Stimulated activated CD4-positive, alpha-beta T cell treated with anti-CD3 and anti-CD28 coated beads, Interleukin-12 subunit alpha, Interleukin-12 subunit beta, amount 100 ng/mL, for 4 hours (primary cell): ENCODE results near the gene TEX101.
"Not testable (repeated sequence)": the region's sequence is repeated elsewhere in the genome, so short reads cannot be mapped to it uniquely, and the experiment has no call there.

Experiments used
- DNase-seq: peaks from one replicate; pipeline ENCODE4 v3.0.0-alpha.2; 2020

Gene TEX101

DNA sequence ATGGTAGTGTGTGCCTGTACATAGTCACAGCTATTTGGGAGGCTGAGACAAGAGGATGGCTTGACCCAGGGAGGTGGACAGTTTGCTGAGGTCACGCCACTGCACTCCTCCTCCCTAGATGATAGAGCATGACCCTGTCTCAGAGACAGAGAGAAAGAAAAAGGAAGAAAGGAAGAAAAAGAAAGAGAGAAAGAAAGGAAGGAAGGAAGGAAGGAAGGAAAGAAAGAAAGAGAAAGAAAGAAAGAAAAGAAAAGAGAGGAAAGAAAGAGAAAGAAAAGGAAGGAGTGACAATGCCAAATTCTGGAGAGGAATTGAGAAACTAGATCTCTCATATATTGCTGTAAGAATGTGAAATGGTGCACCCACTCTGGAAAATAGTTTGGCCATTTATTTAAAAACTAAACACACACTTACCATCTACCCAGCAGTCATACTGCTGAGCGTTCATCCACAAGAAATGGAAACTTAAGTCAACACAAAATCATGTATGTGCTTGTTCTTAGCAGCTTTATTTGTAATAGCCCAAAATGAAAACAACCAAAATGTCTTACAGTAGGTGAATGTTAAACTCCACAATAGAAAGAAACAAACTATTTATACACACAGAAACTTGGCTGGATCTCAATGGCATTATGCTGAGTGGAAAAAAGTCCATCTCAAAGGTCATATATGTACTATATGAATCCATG, 7.5 kb downstream of the TEX101 start:
- DNase-seq: no peak

DNA sequence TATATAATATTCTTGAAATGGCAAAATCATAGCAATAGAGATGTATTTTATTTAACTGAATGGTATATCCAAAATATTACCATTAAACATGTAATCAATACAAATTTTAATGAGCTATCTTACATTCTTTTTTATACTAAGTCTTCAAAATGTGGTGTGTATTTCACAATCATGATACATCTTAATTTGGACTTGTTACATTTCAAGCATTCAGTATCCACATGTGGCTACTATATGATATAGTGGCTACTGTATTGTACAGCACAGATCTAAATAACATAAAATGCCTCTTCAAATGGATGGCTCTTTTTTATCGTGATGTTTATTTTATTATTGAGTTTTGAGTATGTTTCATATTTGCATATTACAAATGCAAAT, 8.0 kb downstream of the TEX101 start:
- no peak for DNase-seq

DNA sequence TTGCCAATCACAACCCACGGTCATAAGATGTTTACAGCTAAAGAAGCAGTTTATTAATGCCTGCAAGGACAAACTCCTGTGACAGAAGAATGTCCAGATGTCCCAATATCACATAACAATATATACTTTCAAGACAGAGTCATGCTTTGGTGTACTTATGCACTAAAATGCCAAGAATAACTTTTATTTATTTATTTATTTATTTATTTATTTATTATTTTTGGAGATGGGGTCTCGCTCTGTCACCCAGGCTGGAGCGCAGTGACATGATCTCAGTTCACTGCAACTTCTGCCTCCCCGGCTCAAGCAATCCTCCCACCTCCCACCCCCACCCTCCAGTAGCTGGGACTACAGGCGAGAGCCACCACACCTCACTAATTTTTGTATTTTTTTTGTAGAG, 9.1 kb downstream of the TEX101 start:
- DNase-seq: no peak

DNA sequence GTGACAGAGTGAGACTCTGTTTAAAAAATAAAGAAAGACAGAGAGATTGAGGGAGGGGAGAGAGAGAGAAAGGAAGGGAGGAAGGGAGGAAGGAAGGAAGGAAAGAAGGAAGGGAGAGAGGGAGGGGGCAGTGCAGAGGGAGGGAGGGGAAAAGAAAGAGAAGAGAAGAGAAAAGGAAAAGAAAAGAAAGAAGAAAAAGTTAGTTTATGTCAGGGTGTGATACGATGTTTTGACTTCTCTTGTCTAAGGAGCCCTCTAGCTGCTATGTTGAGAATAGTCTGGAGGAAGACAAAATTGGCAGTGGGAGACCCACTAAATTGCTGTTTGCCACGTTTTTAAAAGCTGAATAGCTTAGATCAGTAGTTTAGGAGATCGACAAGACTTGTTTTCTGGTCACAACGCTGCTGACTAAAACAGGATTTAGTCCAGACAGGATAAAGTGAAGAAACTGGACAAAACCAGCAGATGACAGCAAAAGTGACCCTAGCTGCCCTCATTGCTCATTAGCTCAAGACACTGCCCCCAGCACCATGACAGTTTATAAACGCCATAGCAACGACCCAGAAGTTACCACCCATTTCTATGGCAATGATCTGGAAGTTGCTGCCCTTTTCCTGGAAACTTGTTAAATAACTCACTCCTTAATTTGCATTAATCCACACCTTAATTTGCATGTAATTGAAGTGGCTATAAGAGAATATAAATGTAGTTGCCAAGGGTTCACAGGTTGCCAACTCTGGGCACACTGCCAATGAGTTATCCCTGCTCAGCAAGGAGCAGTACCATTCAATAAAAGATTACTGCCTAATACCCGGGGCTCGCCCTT, 11.1 kb downstream of the TEX101 start:
- no peak for DNase-seq

DNA sequence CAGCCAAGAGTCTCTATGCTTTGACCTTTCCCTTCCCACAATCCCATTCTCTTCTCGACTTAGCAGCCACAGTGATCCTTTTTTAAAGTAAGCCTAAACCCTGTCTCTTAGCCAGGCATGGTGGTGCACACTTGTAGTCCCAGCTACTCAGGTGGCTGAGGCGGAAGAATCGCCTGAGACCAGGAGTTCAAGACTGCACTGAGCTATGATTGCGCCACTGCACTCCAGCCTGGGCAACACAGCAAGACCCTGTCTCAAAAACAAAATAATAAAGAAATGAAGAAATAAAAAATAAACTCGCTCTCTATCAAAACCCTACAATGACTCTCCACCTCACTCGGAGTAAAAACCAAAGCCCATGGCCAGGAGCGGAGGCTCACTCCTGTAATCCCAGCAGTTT, 14.7 kb downstream of the TEX101 start:
- no peak for DNase-seq

DNA sequence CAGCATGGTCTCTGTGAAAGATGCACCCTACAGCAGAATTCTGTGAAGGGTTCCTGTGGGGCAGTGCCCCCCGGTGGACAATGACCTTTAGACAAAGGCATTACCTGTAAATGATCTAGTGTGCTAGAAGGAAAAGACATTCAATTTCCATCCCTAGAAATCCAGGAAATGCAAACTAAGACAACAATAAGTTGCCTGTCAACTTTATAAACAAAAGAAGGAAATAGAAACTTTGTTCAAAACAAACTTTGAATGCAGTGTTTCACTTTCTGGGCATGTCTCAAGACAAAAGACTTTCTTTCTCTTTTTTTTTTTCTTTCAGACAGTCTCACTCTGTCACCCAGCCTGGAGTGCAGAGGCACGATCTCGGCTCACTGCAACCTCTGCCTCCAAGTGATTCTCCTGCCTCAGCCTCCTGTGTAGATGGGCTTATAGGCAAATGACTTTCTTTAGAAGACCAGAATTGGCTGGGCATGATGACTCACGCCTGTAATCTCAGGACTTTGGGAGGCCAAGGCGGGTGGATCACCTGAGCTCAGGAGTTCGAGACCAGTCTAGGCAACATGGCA, 15.5 kb downstream of the TEX101 start:
- DNase-seq: no peak

DNA sequence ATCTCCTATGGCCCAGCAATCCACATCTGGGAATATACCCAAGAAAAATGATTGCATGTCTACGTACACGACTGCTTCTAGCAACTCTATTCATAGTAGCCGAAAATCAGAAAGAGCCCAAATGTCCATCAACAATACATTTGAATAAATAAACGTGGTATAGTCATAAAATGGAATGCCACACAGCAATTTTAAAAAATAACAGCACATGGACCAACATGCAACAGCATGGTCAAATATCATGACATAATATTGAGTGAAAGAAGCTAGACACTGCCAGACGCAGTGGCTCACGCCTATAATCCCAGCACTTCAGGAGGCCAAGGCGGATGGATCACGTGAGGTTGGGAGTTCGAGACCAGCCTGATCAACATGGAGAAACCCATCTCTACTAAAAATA, 16.3 kb downstream of the TEX101 start:
- no peak for DNase-seq

DNA sequence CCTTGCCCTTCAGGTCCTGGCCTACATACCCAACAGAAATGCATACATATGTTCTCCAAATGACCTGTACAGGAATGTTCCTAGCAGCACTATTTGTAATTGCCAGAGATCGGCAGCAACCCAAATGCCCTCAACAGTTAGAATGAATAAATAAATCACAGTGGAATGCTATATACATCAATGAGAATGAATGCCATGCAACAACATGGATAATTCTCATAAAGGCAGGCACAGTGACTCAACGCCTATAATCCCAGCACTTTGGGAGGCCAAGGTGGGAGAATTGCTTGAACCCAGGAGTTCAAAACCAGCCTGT, 18.6 kb downstream of the TEX101 start:
- DNase-seq: no peak

DNA sequence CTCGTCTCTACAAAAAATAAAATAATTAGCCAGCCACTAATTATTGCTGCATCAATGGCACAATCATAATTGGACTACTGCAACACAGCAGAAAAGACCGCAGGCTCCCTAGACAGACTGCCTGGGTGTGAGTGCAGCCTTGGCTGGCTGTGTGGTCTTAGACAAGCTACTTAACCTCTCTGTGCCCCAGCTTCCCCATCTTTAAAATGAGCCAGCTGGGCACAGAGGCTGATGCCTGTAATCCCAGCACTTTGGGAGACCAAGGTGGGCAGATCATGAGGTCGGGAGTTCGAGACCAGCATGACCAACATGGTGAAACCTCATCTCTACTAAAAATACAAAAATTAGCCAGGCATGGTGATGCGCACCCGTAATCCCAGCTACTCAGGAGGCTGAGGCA, 19.0 kb downstream of the TEX101 start:
- no peak for DNase-seq

DNA sequence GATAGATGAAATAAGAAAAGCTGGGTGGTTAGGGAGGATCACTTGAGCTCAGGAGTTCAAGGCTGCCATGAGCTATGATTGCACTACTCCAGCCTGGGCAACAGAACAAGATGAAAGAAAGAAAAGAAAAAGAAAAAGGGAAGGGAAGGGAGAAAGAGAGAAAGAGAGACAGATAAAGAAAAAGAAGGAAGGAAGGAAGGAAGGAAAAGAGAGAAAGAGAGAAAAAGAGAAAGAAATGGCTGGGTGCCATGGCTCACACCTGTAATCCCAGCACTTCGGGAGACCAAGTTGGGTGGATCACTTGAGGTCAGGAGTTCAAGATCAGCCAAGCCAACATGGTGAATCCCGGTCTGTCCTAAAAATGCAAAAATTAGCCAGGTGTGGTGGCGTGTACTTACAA, 21.1 kb downstream of the TEX101 start:
- DNase-seq: no peak

DNA sequence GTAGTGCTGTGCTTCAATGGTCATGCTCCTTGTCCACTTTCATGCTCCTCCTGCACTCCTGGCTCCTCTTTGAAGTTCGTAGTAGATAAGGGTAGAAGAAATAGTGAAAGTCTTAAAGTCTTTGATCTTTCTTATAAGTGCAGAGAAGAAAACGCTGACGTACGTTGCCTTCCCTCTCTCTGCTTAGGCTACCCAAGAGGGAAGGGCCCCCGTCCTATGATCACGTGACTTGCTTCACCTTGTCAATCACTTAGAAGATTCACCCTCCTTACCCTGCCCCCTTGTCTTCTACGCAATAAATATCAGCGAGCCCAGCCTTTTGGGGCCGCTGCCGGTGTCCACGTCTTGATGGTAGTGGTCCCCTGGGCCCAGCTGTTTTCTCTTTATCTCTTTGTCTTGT, 22.6 kb downstream of the TEX101 start:
- not testable (repeated sequence) for DNase-seq

DNA sequence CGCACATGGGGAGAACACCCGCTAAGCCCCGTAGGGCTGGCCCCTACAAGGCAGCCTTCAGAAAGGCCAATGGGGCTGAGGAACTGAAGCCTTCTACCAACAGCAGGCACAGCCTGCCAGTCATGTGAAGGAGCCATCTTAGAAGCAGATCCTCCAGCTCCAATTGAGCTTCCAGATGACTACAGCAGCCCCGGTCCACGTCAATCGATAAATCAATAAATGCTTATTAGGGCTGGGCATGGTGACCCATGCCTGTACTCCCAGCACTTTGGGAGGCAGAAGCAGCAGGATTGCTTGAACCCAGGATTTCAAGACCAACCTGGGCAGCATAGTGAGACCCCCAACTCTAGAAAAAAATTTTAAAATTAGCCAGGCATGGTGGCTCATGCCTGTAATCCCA, 23.0 kb downstream of the TEX101 start:
- DNase-seq: no peak

DNA sequence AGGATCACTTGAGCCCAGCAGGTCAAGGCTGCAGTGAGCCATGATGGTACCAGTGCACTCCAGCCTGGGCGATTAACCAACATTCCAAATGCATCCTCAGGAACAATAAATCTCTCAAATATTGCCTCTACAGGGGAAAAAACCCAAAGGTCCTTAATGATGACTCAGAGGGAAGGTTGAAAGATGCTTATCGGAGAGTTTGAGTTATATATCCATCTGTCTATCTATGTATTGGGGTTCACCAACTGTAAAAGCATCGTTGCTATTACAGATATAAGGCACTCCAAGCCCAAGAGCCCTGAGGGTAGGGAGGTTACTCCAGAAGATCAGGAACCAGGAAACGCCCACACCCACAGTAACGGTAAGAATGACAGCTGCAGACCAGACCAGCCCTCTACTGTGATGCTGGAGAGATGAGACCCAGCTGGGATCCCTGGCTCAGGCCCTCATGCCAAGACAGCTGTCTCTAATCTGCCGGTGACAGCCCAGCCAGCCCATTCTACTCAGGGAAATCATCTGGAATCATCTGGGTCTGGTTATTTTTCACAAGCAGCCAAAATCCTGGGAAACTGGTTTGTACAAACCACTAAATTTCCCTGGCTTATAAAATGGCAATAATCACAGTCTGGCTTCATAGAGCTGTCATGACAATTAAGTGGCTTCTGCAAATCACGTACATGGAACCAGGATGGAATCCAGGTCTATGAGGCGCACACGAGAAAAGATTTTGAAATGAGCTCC, 23.8 kb downstream of the TEX101 start:
- DNase-seq: no peak

DNA sequence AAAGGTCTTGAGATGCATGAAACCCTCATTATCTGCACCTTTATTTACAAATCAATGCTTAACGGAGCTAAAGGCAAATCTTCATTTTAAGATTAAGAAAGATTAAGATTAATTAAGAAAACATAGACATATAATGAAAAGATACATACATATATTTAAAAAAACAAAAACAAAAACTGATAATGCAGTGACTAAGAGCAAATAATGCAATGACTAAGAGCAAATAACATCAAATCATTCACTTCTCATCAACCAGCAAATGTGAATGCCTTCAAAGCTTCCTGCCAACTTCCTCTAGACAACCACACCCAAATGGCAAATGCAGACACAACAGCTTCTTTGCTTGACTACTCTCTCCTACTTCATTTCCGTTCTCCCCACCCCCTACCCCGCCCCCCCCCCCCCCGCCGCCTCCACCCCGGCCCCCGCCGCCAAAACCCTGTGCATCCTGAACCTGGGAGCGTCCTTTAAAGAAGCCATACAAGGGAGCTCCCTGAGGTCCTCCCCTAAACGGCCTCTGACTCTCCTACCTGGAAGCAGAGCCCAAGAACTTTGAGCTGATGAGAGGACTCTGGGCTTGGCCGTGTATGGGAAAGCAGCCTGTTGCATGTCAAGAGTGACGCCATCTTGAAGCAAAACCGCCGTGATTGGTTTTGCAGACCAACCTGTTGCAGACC, 24.5 kb downstream of the TEX101 start:
- no peak for DNase-seq

DNA sequence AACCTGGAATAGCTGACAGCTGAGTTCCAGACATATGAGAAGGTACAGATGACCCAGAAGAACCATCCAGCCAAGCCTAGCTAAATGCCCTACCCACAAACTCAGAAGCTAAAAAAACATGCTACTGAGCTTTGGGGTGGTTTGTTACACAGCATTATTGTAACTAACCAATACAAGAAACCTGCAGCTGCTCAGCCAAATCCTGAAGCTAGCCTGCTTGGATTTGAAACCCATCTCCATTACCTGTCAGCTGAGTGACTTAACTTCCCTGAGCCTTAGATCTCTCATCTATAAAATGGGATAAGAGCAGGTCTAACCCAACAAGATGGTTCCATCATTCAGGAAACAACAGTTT, 25.0 kb downstream of the TEX101 start:
- DNase-seq: no peak

DNA sequence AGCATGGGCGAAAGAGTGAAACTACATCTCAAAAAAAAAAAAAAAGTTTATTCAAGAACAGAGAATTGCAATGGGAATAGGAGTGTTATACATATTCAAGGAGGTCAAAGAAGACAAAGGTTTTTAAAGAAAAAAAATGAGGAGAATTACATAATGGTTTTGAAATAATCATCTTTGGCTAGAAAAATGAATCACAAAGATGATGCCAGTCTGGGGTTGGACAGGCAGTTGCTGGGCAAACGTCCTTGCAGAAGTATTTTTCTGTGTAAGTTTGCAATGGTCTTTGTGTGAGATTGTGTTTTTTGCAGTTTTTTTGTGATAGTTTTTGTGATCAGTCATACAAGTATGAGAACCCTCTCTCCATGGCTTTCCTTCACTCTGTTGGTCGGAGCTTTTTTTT, 27.0 kb downstream of the TEX101 start:
- no peak for DNase-seq

DNA sequence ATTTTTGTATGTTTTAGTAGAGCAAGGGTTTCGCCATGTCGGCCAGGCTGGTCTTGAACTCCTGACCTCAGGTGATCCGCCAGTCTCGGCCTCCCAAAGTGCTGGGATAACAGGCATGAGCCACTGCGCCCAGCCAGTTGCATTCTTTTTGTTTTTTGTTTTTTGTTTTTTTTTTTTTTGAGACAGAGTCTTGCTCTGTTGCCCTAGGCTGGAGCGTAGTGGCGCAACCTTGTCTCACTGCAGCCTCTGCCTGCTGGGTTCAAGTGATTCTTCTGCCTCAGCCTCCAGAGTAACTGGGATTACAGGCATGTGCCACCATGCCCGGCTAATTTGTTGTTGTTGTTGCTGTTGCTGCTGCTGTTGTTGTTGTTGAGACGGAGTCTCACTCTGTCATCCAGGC, 29.4 kb downstream of the TEX101 start:
- DNase-seq: not testable (repeated sequence)

DNA sequence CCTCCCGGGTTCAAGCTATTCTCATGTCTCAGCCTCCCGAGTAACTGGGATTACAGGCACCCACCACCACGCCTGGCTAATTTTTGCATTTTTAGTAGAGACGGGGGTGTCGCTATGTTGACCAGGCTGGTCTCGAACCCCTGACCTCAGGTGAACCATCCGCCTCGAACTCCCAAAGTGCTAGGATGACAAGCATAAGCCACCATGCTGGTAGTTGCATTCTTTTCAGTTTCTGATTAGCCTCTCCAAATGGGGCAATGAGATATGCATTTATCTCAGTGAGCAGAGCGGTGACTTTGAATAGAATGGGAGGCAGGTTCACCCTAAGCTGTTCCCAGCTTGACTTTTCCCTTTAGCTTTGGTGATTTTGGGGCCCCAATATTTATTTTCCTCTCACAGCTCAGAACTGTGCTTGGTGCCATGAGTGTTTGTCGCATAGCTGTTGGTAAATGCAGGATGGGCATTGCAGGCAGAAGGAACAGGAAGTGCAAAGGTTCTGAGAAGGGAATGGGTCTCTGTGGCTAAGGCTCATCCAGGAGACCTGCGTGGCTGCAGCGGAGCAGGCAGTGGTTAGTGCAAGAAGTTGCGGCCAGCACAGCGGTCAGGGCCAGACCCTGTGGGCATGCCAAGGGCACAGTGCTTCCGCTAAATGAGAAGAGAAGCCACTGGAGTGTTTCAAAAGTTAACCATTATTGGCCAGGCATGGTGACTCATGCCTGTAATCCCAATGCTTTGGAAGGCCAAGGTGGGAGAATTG, 30.0 kb downstream of the TEX101 start:
- no peak for DNase-seq

DNA sequence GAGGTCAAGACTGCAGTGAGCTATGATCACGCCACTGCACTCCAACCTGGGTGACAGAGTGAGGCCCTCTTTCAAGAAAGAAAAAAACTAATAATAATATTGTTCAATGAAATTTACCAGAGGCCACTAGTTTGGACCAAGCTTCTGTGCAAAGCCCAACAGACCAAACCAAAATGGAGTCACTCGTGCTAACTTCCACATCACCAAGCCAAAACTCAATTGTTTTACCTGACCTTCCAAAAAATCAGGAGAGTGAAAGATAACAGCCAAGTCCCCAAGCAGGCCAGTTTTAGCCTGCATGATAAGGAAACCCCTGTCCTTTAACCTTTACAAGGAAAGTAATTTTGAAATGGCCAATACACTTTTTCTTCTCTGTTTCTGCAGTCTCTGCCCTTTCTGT, 30.7 kb downstream of the TEX101 start:
- DNase-seq: no peak

DNA sequence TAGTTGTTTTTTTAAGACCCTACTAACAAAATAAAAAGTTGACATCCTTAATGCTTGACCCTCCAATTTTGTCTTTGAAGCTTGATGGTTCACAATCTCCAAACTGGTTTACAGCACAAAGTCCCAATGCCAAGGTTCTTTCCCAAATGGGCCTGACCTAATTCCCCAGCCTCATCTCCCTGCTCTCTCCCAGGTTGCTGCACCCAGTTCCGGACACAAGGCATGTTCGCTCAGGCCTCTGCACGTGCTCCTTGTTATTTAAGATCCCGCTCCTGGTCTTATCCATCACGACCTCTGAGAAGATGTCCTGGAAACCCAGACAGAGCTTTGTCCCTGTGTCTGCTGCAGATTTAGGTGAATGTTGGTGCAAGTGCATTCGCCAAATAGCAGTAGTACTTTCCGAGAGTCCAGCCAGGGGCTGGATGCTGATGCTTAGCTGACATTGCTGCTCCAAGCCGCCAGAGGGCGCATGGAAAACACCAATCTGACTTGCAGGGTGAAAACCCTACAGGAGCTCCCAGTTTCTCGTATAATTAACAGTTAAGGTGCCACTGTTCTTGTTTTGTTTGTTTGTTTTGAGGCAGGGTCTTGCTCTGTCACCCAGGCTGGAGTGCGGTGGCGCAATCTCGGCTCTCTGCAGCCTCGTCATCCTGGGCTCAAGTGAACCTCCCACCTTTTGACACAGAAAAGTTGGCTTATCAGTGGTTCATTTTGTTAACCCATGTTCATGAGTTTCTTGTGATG, 32.2 kb downstream of the TEX101 start:
- peak; percentile 78 for DNase-seq

DNA sequence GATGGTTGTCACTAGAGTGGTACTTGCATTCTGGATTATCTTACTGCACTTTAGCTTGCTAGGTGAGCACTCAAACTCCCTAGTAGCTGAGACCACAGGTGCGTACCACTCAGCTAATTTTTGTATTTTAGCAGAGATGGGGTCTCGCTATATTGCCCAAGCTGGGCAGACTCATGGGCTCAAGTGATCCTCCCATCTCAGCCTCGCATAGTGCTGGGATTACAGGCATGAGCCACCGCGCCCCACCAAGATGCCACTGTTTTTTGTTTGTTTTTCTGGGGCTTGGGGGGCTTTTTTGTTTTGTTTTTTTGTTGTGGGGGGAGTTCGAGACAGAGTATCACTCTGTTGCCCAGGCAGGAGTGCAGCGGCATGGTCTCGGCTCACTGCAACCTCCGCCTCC, 33.0 kb downstream of the TEX101 start:
- DNase-seq: no peak

DNA sequence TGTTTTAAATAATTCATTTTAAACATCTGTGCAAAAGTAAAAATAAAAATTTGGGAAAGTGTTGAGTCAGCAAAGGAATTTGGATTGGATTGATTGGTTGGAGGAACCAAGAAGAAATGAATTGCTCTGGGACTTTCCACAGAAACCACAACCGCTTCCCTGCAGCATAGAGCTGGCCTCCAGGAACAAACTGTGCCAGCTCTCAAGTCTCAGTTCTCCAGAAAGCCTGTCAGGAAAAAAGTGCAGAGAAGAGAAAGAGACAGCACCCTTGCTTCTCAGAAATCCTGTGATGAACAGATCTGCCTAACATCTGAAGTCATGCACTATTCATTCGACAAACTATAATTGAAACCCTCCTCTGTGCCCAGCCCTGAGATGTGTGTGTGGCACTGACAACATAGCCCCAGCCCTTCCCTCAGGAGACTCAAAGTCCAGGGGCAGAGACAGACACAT, 35.9 kb downstream of the TEX101 start:
- DNase-seq: no peak
